Measurements from ENCODE around the gene PXDC1. TPM values are rescaled to one million over a fixed set of nuclear protein-coding genes. Genes with fewer than 3 reads are reported as not detected.
"Not testable (repeated sequence)": the region's sequence is repeated elsewhere in the genome, so short reads cannot be mapped to it uniquely, and the experiment has no call there.

Gene PXDC1
- total and polyA plus RNA-seq, 5 experiments from 2014 or later: 0.16 to 0.18 TPM; not detected in 3

DNA sequence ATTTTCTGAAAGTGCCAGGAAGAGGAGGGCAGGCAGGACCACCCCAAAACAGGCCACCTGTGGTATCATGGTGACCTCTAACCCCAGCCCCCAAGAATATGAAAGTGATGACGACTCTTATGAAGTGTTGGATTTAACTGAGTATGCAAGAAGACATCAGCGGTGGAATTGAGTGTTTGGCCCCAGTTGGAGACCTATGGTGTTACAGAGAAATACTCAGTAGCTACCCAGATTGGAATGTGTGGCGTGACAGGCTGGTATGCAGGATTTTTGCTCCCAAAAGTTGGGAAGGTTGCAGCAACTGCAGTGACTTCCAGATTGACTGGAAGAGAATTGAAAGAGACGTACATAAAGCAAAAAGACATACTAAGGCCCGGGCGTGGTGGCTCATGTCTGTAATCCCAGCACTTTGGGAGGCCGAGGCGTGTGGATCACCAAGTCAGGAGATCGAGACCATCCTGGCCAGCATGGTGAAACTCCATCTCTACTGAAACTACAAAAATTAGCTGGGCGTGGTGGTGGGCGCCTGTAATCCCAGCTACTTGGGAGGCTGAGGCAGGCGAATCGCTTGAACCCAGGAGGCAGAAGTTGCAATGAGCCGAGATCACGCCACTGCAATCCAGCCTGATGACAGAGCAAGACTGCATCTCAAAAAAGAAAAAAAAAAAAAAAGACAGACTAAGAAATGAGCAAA lies 2.7 kb upstream of the PXDC1 start:
- H3K27ac Mint-ChIP-seq, H3K36me3 Mint-ChIP-seq, ATAC-seq, H3K9me3 Mint-ChIP-seq, H3K4me1 Mint-ChIP-seq, DNase-seq, POLR2A ChIA-PET: not testable (repeated sequence)
- Mint-ChIP-seq H3K27me3 (peaks cover 17 to 40% (median 21%) of the 10 kb centered on the region in 5 donors), H3K4me3 (peak overlapping the region in 1 of 10 donors; percentile 54)

DNA sequence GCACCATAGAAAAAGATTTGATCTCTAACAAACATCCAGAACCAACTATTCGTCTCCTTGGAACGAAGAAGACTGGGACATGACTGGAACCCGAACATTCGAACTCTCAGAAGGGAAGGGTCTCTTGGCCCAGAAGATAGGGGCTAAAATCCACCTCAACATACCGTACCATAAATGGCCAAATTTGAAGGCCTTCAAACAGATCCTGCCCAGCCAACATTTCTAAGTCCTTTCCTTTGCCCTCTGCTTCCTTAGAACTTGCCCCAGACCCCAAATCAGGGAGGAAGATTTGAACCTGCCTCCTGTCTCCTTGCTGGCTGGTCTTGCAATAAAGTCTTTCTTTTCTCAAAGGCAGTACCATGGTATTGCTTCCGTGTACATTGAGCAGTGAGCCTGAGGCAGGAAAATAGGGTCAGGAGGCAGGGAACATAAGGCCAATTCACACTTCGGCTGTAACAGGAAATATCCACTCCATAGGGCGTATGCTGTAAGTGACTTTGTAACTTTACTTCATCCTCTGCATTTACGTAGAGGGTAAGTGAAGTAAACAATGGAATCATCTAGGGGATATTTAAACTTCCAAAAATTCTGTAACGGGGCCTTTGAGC lies 1.8 kb upstream of the PXDC1 start:
- Mint-ChIP-seq H3K9me3 (no peaks in the 10 kb centered on the region), H3K4me3 (peak overlapping the region; percentile 48 to 79 (median 72)), H3K27ac (peak overlapping the region in 1 of 10 donors; percentile 6), H3K36me3 (peaks cover 0 to 2% (median 0%) of the 10 kb centered on the region in 3 donors), H3K4me1 (peaks cover 3 to 8% (median 4%) of the 10 kb centered on the region in 4 donors), H3K27me3 (peaks cover 18 to 43% (median 23%) of the 10 kb centered on the region in 5 donors)
- POLR2A ChIA-PET: no interaction called here
- ATAC-seq (no peak), DNase-seq (no peak)

DNA sequence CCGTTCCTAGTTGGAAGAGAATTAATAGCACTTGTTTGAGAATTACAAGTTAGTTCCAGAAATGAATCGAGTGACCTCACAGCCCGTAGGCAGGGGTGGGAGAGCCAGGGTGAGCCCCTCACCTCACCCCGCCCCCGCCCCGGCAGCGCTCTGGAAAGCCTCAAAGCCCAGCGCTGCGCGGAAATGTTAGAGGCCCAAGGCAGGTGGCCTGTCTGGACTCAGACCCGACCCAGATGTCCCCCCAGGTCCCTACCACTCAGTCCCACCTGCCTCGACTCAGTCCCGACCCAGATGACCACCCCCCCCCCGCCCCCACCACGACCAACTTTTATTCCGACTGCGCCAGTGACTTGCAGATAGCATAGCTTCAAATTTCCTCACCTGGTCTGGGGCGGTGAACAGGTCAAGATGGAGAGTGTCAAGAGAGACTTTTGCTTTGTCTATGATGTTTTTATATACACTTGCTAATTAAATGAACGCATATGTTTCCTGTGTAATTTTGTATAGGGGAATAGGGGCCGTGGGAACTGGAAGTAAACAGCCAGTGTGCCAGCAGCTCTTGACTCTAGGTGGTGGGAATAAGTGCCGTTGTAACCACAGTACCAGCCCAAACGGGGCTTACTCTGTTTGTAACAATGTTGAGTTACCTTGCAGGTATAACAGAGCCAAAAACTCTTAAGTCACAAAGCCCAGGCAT lies 1.2 kb upstream of the PXDC1 start:
- Mint-ChIP-seq H3K9me3 (no peaks in the 10 kb centered on the region), H3K4me3 (peak overlapping the region; percentile 48 to 80 (median 74)), H3K27ac (peak overlapping the region in 4 of 10 donors; percentile 6 to 38 (median 18)), H3K36me3 (peaks cover 0 to 2% (median 0%) of the 10 kb centered on the region in 3 donors), H3K27me3 (peaks cover 18 to 46% (median 26%) of the 10 kb centered on the region in 5 donors), H3K4me1 (peaks cover 3 to 8% (median 4%) of the 10 kb centered on the region in 4 donors)
- DNase-seq (no peak), ATAC-seq (no peak)
- POLR2A ChIA-PET: no interaction called here

DNA sequence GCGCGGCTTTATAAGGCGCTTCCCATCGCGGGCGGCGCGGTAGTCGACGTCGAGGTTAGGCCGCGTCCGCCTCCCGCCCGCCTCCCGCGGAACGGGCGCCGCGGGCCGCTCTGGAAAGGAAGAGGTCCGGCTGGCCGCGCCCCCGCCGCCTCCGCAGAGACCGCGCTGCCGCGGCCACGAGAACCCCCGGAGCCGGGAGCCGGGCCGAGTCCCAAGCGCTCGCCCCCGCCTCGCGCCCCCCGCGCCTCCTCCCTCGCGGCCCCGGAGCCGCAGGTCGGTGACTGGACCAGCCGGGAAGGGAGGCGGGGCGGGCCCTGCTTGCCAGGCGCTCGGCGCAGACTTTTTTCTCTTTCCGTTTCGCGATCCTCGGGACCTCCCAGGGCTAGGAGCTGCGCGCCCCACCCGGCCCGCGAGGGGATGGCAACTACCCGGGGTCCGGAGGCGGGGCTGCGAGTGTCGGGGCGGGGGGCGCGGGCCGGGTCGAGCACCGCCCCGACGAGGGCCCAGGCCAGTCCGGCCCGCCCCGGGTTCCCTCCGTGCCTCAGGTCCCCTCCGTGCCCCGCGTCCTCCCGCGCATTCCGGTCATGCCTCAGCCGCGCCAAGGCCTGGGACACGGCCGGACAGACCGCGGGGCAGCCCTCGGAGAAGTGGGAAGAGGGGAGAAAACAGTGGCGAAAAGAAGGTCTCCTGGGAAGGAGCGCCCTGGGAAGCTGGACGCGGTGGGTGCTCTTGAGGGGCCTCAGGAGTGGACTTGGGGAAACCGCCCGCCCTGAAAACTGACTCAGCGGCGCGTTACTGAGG lies 417 bp upstream of the PXDC1 start:
- H3K4me3 Mint-ChIP-seq: peak overlapping the region in 9 of 10 donors; percentile 26 to 80 (median 69)
- H3K27me3 Mint-ChIP-seq: peaks cover 18 to 50% (median 31%) of the 10 kb centered on the region in 5 donors
- peak; percentile 80 to 83 for ATAC-seq
- POLR2A ChIA-PET: no interaction called here
- peaks cover 0 to 2% (median 0%) of the 10 kb centered on the region in 3 donors for H3K36me3 Mint-ChIP-seq
- H3K27ac Mint-ChIP-seq: no peak overlapping the region
- no peaks in the 10 kb centered on the region for H3K9me3 Mint-ChIP-seq
- peak; percentile 30 to 76 (median 48) for DNase-seq
- peaks cover 3 to 13% (median 4%) of the 10 kb centered on the region in 4 donors for H3K4me1 Mint-ChIP-seq

DNA sequence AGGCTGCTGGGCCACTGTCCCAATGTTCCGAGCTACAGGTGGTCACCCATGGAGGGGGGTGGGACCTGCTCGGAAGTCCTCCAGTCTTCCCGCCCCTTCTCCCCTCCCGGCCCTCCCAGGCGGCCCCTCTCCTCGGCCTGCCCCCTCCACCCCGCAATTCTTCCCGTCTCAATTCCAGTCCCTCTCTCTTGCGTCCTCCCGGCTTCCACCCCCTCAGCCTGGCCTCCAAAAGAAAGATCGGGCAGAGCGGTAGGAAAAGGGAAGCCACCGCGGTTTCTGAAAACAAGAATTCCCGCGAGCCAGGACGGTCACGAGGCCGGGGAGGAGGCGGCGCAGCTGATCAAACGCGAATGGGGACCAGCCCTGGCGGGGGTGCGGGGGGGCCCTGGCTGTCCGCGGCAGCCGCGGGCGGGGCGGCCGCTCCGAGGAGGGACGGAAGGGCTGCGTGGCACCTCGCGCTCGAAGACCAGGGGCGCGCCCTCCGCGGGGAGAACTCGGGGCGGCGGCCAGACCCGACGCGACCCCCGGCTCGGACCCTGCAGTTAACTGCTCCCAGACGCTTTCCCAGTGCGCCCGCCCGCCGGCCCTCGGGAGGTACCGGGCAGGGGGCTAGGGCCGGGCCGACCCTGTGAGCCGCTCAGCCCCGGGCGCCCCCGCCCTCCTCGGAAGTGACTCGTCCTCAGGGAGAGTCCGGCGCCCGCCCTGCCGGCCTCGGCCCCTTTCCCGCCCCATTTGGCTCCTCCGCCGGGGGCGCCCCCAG lies 1.0 kb downstream of the PXDC1 start:
- Mint-ChIP-seq H3K27ac (no peak overlapping the region), H3K36me3 (peaks cover 0 to 2% (median 0%) of the 10 kb centered on the region in 3 donors), H3K9me3 (no peaks in the 10 kb centered on the region), H3K4me1 (peaks cover 9 to 22% (median 11%) of the 10 kb centered on the region in 4 donors), H3K4me3 (peak overlapping the region; percentile 50 to 77 (median 70)), H3K27me3 (peaks cover 18 to 50% (median 31%) of the 10 kb centered on the region in 5 donors)
- POLR2A ChIA-PET: no interaction called here
- ATAC-seq (no peak), DNase-seq (peak in 1 of 10 donors; percentile 17)

DNA sequence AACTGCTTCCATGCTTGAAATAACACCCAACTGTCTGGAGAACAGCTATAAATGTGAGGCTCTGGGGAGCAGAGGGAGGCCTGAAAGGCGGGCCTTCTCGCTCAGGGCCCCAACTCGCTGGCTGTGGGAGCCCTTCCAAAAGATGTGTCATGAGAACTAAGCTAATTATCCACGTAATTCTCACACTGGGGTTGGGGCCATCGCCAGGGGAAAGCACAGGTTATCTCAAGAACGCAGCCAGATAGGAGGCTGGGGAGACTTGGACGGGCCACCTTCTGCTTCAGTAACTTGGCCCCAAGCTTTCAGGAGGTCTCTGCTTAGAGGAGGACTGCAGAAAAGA lies 1.6 kb downstream of the PXDC1 start:
- ATAC-seq (no peak), DNase-seq (peak in 1 of 10 donors; percentile 58)
- H3K4me1 Mint-ChIP-seq: peaks cover 9 to 22% (median 12%) of the 10 kb centered on the region in 4 donors
- H3K27me3 Mint-ChIP-seq: peaks cover 18 to 50% (median 31%) of the 10 kb centered on the region in 5 donors
- POLR2A ChIA-PET: no interaction called here
- no peak overlapping the region for H3K27ac Mint-ChIP-seq
- H3K9me3 Mint-ChIP-seq: no peaks in the 10 kb centered on the region
- H3K4me3 Mint-ChIP-seq: peak overlapping the region; percentile 50 to 77 (median 70)
- peaks cover 0 to 2% (median 0%) of the 10 kb centered on the region in 3 donors for H3K36me3 Mint-ChIP-seq

DNA sequence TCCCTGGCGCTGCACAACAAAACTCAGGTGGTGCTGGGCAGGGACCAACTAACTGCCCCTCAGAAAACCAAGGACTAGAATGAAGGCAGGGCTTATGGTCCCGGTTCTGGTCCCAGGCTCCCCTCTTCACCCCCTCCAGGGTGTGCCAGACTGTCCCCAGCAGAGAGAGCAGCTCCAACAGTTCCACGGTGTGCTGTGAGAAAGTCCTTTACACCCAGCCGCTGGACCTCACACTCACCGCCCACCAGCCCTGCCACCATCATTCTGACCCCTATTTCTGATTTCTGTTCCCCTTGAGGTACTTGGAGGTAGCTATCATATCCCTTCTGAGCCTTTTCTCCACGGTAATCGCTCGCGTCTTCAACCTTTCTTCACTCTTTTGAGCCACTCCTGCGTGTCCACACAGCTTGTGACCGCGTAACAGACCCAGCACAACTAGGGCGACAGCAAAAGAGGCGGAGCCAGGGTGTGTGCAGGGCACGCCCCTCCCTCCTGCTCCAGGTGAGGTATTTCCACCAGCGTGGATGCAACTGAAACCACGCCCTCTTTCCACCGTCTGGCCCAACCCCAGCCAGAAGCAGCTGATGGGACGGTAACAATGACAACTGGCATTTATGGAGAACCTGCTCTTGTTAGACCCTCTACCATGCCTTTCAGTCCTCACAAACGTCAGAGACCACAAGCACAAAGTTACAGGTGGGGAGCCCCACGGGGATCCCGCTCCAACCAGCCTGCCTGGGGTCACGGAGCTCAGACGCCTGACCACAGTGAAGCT lies 2.3 kb downstream of the PXDC1 start:
- Mint-ChIP-seq H3K36me3 (peaks cover 0 to 2% (median 0%) of the 10 kb centered on the region in 3 donors), H3K27ac (peak overlapping the region in 1 of 10 donors; percentile 26), H3K27me3 (peaks cover 18 to 47% (median 31%) of the 10 kb centered on the region in 5 donors), H3K9me3 (no peaks in the 10 kb centered on the region), H3K4me1 (peaks cover 9 to 22% (median 12%) of the 10 kb centered on the region in 4 donors), H3K4me3 (peak overlapping the region in 7 of 10 donors; percentile 8 to 74 (median 70))
- no peak for ATAC-seq
- peak in 1 of 10 donors; percentile 58 for DNase-seq
- POLR2A ChIA-PET: interaction anchor here (1.2 kb wide), 1 partner anchor 385 kb away, joined by 3 read pairs; no protein-coding TSS in a partner anchor

DNA sequence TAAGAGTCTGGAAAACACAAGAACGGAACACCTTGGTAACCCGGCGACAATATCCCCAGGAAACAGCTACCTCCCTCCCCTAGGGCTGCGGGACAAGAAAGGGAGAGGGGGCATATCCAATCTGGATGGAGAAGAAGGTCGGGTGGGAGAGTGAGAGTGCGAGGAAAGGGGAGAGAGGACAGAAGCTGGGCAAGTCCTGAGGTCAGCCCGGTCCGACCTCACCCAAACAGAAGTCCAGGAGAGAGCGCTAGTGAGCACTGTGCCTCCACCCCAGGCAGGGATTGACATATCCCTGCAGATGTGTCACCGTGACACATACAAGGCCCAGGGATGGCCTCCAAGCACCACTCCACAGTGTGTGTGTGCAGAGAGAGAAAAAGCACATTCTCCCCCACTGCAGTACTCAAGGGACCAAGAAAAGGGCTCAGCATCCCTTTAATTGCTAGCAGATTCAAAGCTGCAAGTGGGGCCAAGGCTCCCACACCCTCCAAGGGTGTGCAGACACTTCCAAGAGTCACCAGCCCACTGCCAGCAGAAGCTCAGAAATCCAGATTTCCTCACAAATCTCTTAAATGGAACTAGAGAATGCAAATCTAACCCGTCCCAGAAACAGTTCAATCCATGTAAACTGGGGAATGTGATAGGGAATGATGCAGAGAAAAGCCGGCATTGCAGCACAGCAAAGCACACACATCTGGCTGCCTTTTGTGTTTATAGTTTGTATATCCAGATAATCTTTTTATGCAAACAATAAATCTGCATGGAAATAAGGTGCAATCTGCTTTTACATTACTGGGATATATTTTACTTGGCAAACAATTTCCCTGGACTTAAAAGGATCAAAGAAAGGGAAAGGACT lies 3.1 kb downstream of the PXDC1 start:
- peak overlapping the region in 1 of 10 donors; percentile 41 for H3K4me3 Mint-ChIP-seq
- POLR2A ChIA-PET: interaction anchor here (1.2 kb wide), 1 partner anchor 386 kb away, joined by 3 read pairs; no protein-coding TSS in a partner anchor
- peak in 2 of 10 donors; percentile 4 to 60 for DNase-seq
- H3K4me1 Mint-ChIP-seq: peaks cover 9 to 22% (median 12%) of the 10 kb centered on the region in 4 donors
- no peaks in the 10 kb centered on the region for H3K9me3 Mint-ChIP-seq
- peaks cover 12 to 39% (median 30%) of the 10 kb centered on the region in 5 donors for H3K27me3 Mint-ChIP-seq
- ATAC-seq: no peak
- H3K36me3 Mint-ChIP-seq: peaks cover 0 to 2% (median 0%) of the 10 kb centered on the region in 3 donors
- H3K27ac Mint-ChIP-seq: no peak overlapping the region

DNA sequence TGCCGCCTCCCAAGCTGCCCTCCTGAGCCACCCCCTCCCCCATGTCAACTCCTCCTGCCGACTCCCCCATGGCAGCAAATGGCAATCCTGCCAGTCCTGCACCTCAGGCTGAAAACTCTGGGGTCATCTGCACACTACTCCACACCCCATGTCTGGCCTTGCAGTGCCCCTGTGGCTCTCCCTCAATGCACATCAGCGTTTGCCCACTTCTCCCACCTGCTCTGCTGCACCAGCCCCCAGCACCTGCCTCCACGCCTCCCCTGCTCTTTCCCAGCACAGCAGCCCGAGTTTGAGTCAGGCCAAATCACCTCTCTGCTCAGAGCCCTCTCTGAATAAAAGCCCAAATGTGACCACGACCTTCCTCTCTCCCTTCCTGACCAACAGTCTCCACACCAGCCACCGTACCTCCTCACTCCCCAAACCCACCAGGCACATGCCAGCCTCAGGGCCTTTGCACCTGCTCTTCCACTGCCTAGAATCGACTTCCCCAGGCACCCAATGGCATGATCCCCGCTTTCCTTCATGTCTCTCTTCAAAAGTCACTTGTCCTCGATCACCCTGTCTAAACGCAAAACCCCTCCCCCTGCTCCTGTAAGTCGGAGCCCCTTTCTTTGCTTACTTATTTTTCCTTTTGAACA lies 4.3 kb downstream of the PXDC1 start:
- peaks cover 4 to 28% (median 21%) of the 10 kb centered on the region in 5 donors for H3K27me3 Mint-ChIP-seq
- no peak for ATAC-seq
- H3K4me1 Mint-ChIP-seq: peaks cover 8 to 28% (median 18%) of the 10 kb centered on the region in 4 donors
- POLR2A ChIA-PET: interaction anchor here (1.1 kb wide), 1 partner anchor 103 kb away, joined by 3 read pairs; no protein-coding TSS in a partner anchor
- peak overlapping the region in 1 of 10 donors; percentile 70 for H3K27ac Mint-ChIP-seq
- H3K36me3 Mint-ChIP-seq: peaks cover 0 to 2% (median 0%) of the 10 kb centered on the region in 3 donors
- H3K4me3 Mint-ChIP-seq: no peak overlapping the region
- no peaks in the 10 kb centered on the region for H3K9me3 Mint-ChIP-seq
- no peak for DNase-seq

DNA sequence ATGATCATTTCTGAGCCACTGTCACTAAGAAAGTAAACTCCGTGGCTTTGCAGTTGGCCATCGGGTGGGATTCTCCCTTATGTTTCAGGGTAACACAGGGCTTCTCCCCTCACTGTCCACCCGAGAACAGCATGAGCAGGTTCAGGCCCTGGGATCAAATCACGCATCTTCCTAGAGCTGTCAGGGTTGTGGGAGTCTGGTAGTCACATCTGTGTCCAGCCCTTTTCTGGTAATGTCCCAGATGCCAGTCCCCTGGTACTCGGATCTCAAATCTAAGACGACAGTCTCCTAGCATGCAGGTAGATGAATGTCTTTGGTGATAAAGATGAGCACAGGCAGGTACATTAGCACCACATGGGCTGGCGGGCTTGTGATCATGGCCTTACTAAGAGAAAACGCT lies 4.8 kb downstream of the PXDC1 start:
- ATAC-seq (no peak), DNase-seq (no peak)
- Mint-ChIP-seq H3K4me3 (no peak overlapping the region), H3K27ac (no peak overlapping the region), H3K9me3 (no peaks in the 10 kb centered on the region), H3K36me3 (peaks cover 0 to 2% (median 0%) of the 10 kb centered on the region in 3 donors), H3K27me3 (peaks cover 6 to 32% (median 21%) of the 10 kb centered on the region in 5 donors), H3K4me1 (peaks cover 8 to 30% (median 18%) of the 10 kb centered on the region in 4 donors)
- POLR2A ChIA-PET: interaction anchor here (0.8 to 1.1 kb wide), 2 partner anchors 103 to 271 kb away, joined by 3 read pairs; no protein-coding TSS in a partner anchor

Measured in naive thymus-derived CD8-positive, alpha-beta T cell (primary cell).